Ovary (tissue), 3 donors: ENCODE measurements around the gene ZDHHC17.

Source experiments
- POLR2A ChIP-seq: fragments of 450-650 bp; IDR thresholded peaks from one replicate; pipeline ENCODE4 v1.6.1; 2017; ENCODE audit warnings: antibody characterized with exemption, mild to moderate bottlenecking, moderate library complexity
- TF ChIP-seq, protein P1 (sequence below), 3 donors: fragments of 450-650 bp in 2 of 3; fragments of 200-600 bp in 1 of 3; IDR thresholded peaks; one replicate each; pipeline versions ENCODE4 v1.5.1 to v1.8.0; 2016 to 2022; ENCODE audit warnings: antibody characterized with exemption in 3 of 3, mild to moderate bottlenecking in 1 of 3
- donor health status: DM: no; HTN: no; CAD: no.

GRCh38 chr12:76781321-76781720 is 17.4 kb downstream of the ZDHHC17 start:
- TF ChIP-seq, protein P1, sequence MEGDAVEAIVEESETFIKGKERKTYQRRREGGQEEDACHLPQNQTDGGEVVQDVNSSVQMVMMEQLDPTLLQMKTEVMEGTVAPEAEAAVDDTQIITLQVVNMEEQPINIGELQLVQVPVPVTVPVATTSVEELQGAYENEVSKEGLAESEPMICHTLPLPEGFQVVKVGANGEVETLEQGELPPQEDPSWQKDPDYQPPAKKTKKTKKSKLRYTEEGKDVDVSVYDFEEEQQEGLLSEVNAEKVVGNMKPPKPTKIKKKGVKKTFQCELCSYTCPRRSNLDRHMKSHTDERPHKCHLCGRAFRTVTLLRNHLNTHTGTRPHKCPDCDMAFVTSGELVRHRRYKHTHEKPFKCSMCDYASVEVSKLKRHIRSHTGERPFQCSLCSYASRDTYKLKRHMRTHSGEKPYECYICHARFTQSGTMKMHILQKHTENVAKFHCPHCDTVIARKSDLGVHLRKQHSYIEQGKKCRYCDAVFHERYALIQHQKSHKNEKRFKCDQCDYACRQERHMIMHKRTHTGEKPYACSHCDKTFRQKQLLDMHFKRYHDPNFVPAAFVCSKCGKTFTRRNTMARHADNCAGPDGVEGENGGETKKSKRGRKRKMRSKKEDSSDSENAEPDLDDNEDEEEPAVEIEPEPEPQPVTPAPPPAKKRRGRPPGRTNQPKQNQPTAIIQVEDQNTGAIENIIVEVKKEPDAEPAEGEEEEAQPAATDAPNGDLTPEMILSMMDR (IDR thresholded peaks at IDR 0.05) = no peak
- TF ChIP-seq POLR2A = no peak
